Dendritic cell treated with granulocyte-macrophage colony-stimulating factor and Interleukin-4, amounts not matched to agents 40 ng/mL and 50 ng/mL, for 4 days (primary cell): ENCODE results near the gene TET3.

Experiments
- H3K27ac Mint-ChIP-seq: one replicate; pipeline ENCODE4 v1.8.0; 2022; ENCODE audit warnings: mild to moderate bottlenecking, mixed read lengths
- H3K27me3 Mint-ChIP-seq: one replicate; pipeline ENCODE4 v1.8.0; 2022; ENCODE audit warnings: mild to moderate bottlenecking, mixed read lengths
- H3K36me3 Mint-ChIP-seq: one replicate; pipeline ENCODE4 v1.8.0; 2022; ENCODE audit warnings: low read depth, mixed read lengths
- H3K4me1 Mint-ChIP-seq: one replicate; pipeline ENCODE4 v1.8.0; 2022; ENCODE audit warnings: low read depth, mixed read lengths
- H3K4me3 Mint-ChIP-seq: one replicate; pipeline ENCODE4 v1.8.0; 2022; ENCODE audit warnings: mild to moderate bottlenecking, moderate library complexity, mixed read lengths
- H3K9me3 Mint-ChIP-seq: one replicate; pipeline ENCODE4 v1.8.0; 2022; ENCODE audit warnings: mixed read lengths
- intact Hi-C: fragments of 100-400 bp; cut with micrococcal nuclease; formaldehyde crosslinking; loops from one replicate; pipeline ENCODE4 v1.15.0; 2022

The TET3 gene

DNA sequence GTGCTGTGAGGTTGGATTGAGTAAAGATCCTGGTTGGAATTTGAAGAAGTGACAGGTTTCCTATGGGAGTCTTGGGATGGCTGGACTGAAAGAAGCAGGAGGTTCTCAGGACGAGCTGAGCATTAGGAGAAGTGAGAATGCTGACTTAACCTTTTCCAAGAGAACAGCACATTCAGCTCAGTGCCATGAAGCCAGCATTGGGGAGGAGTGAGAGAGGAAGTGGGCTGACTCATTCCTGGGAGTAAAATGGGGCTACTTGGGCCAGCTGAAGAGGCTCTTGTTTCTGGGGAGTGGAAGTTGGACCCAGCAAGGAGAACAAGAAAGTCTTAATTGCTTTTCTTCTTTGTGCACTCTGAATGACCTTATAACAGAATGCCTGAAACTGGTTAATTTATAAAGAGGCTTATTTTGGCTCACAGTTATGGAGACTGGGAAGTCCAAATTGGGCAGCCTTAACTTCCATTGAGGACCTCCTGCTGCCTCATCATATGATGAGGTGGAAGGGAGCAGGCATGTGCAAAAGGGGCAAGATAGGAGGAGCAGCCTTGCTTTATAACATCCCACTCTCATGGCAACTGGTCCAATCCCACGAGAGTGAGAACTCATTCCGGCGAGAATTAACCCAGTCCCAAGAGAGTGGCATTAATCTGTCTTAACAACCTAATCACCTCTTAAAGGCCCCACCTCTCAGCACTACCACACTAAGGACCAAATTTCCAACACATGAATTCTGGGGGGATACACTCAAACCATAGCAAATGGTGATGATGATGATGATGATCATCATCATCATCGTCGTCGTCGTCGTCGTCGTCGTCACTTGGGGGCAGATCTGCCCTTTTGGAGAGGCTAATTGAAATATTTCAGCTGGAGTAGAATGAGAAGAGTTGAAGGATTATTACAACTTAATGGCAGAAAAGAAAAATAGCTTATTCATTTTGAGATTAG, 31.9 kb upstream of the TET3 start:
- no peaks in the 10 kb centered on the region for H3K9me3 Mint-ChIP-seq
- H3K4me1 Mint-ChIP-seq: peaks cover 78% of the 10 kb centered on the region
- H3K27me3 Mint-ChIP-seq: no peaks in the 10 kb centered on the region
- H3K27ac Mint-ChIP-seq: peak overlapping the region; percentile 86
- H3K4me3 Mint-ChIP-seq: peak overlapping the region; percentile 20
- intact Hi-C loops: no loop called here
- peaks cover 78% of the 10 kb centered on the region for H3K36me3 Mint-ChIP-seq

DNA sequence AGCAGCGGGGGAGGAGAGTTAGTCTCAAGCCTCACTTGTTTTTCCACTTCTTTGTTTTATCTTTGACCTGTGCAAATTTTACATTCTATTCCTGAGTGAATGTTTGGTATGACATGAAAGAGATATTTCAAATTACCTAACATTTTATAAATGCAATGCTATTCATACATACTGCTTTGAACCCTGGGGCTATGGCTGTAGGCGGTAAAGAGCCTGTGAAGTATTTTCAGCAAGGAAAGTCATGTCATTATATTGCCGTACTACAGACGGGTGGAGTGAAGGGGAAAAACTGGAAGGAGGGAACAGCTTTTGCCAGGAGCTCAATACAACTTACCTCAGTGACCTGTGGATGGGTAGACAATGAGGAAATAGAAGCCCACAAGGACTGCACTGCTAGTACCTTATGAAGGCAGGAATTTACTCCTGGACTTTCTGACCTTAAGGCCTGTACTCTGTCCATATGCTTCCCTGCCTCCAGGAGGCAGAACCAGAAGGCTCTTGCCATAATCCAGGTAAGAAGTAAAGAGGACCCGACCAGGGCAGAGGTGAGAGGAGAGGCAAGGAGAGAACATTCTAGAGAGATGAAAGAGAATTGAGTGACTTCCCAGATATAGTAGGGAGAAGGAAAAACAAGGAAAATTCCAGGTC, 28.4 kb upstream of the TET3 start:
- H3K27ac Mint-ChIP-seq: peak overlapping the region; percentile 54
- peaks cover 86% of the 10 kb centered on the region for H3K36me3 Mint-ChIP-seq
- no peaks in the 10 kb centered on the region for H3K9me3 Mint-ChIP-seq
- H3K4me3 Mint-ChIP-seq: no peak overlapping the region
- intact Hi-C loops: no loop called here
- peaks cover 53% of the 10 kb centered on the region for H3K4me1 Mint-ChIP-seq
- H3K27me3 Mint-ChIP-seq: no peaks in the 10 kb centered on the region

DNA sequence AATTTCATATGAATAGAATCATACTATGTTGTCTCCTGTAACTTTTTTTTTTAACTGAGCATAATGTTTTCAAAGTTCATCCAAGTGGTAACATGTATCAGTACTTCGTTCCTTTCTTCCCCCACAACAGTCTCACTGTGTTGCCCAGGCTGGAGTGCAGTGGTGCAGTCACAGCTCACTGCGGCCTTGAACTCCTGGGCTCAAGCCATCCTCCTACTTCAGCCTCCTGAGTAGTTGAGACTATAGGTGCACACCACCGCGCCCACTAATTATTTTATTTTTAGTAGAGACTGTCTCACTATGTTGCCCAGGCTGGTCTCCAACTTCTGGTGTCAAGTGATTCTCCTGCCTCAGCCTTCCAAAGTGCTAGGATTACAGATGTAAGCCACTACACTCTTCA, 23.4 kb upstream of the TET3 start:
- H3K4me1 Mint-ChIP-seq: peaks cover 55% of the 10 kb centered on the region
- intact Hi-C loops: no loop called here
- H3K9me3 Mint-ChIP-seq: peaks cover 10% of the 10 kb centered on the region
- H3K27ac Mint-ChIP-seq: peak overlapping the region; percentile 18
- no peaks in the 10 kb centered on the region for H3K27me3 Mint-ChIP-seq
- peaks cover 74% of the 10 kb centered on the region for H3K36me3 Mint-ChIP-seq
- no peak overlapping the region for H3K4me3 Mint-ChIP-seq

- intact Hi-C loops: no loop called here
- H3K27me3 Mint-ChIP-seq: no peaks in the 10 kb centered on the region
- H3K4me1 Mint-ChIP-seq: peaks cover 48% of the 10 kb centered on the region
- H3K4me3 Mint-ChIP-seq: no peak overlapping the region
- peaks cover 10% of the 10 kb centered on the region for H3K9me3 Mint-ChIP-seq
- peaks cover 67% of the 10 kb centered on the region for H3K36me3 Mint-ChIP-seq
- H3K27ac Mint-ChIP-seq: no peak overlapping the region
Measured at GRCh38 chr2:73961823-73962615, 22.7 kb upstream of the TET3 start.

- H3K4me1 Mint-ChIP-seq: peaks cover 43% of the 10 kb centered on the region
- peaks cover 59% of the 10 kb centered on the region for H3K36me3 Mint-ChIP-seq
- H3K27me3 Mint-ChIP-seq: no peaks in the 10 kb centered on the region
- intact Hi-C loops: no loop called here
- H3K4me3 Mint-ChIP-seq: no peak overlapping the region
- peaks cover 10% of the 10 kb centered on the region for H3K9me3 Mint-ChIP-seq
- H3K27ac Mint-ChIP-seq: no peak overlapping the region
Measured at GRCh38 chr2:73962798-73963197, 21.9 kb upstream of the TET3 start.

GRCh38 chr2:73963385-73964120, 21.2 kb upstream of the TET3 start:
- intact Hi-C loops: no loop called here
- peaks cover 10% of the 10 kb centered on the region for H3K9me3 Mint-ChIP-seq
- H3K4me3 Mint-ChIP-seq: no peak overlapping the region

GRCh38 chr2:73964223-73964622, 20.5 kb upstream of the TET3 start:
- intact Hi-C loops: no loop called here
- H3K4me3 Mint-ChIP-seq: no peak overlapping the region

More at GRCh38 chr2:73963385-73964120, 21.2 kb upstream of the TET3 start:
- Mint-ChIP-seq H3K27me3 (no peaks in the 10 kb centered on the region), H3K36me3 (peaks cover 51% of the 10 kb centered on the region), H3K4me1 (peaks cover 45% of the 10 kb centered on the region), H3K27ac (peak overlapping the region; percentile 63)

GRCh38 chr2:73965053-73965452, 19.7 kb upstream of the TET3 start:
- peaks cover 36% of the 10 kb centered on the region for H3K36me3 Mint-ChIP-seq
- H3K9me3 Mint-ChIP-seq: peaks cover 10% of the 10 kb centered on the region
- no peaks in the 10 kb centered on the region for H3K27me3 Mint-ChIP-seq
- H3K27ac Mint-ChIP-seq: peak overlapping the region; percentile 63
- no peak overlapping the region for H3K4me3 Mint-ChIP-seq
- H3K4me1 Mint-ChIP-seq: peaks cover 60% of the 10 kb centered on the region
- intact Hi-C loops: no loop called here

More at GRCh38 chr2:73964223-73964622, 20.5 kb upstream of the TET3 start:
- Mint-ChIP-seq H3K27ac (peak overlapping the region; percentile 63), H3K4me1 (peaks cover 52% of the 10 kb centered on the region), H3K27me3 (no peaks in the 10 kb centered on the region), H3K9me3 (peaks cover 10% of the 10 kb centered on the region), H3K36me3 (peaks cover 45% of the 10 kb centered on the region)

GRCh38 chr2:73968357-73968937, 16.3 kb upstream of the TET3 start:
- Mint-ChIP-seq H3K4me3 (no peak overlapping the region), H3K27ac (no peak overlapping the region), H3K36me3 (peaks cover 12% of the 10 kb centered on the region), H3K9me3 (no peaks in the 10 kb centered on the region), H3K4me1 (peaks cover 76% of the 10 kb centered on the region), H3K27me3 (no peaks in the 10 kb centered on the region)
- intact Hi-C loops: no loop called here

GRCh38 chr2:73969356-73969755, 15.4 kb upstream of the TET3 start:
- Mint-ChIP-seq H3K36me3 (peaks cover 6% of the 10 kb centered on the region), H3K9me3 (no peaks in the 10 kb centered on the region), H3K4me3 (no peak overlapping the region), H3K27me3 (no peaks in the 10 kb centered on the region), H3K4me1 (peaks cover 68% of the 10 kb centered on the region), H3K27ac (no peak overlapping the region)
- intact Hi-C loops: no loop called here

DNA sequence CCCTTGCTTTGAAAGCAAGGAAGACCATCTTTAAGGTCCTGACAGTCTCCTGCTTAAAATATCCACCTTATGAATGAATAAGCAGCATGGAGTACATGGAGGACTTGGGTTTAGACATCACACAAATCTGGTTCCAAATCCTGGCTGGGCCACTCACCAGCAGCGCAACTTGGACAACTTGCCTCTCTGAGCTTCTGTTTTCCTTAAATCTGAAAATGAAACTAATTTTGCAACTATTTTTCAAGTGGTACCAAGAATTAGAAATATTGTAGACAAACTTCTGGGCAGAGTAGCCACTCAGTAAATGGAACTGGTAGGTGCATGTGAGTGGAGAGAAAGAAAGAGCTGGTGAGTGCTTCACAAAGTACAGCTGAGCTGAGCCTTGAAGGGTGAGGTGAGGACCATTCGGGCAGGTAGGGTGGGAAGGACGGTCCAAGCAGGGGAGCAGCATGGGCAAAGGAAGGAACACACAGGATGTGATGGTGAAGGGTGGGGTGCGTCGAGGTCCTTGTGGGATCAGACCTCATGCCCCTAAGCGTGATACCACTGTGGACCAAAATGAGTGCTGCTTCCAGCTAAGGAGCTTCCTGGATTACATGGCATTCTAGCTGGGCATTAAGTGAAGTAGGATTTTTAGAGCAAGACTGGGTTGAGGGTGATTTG, 14.4 kb upstream of the TET3 start:
- intact Hi-C loops: no loop called here
- Mint-ChIP-seq H3K27ac (peak overlapping the region; percentile 71), H3K9me3 (no peaks in the 10 kb centered on the region), H3K36me3 (no peaks in the 10 kb centered on the region), H3K27me3 (no peaks in the 10 kb centered on the region), H3K4me3 (peak overlapping the region; percentile 56), H3K4me1 (peaks cover 61% of the 10 kb centered on the region)

DNA sequence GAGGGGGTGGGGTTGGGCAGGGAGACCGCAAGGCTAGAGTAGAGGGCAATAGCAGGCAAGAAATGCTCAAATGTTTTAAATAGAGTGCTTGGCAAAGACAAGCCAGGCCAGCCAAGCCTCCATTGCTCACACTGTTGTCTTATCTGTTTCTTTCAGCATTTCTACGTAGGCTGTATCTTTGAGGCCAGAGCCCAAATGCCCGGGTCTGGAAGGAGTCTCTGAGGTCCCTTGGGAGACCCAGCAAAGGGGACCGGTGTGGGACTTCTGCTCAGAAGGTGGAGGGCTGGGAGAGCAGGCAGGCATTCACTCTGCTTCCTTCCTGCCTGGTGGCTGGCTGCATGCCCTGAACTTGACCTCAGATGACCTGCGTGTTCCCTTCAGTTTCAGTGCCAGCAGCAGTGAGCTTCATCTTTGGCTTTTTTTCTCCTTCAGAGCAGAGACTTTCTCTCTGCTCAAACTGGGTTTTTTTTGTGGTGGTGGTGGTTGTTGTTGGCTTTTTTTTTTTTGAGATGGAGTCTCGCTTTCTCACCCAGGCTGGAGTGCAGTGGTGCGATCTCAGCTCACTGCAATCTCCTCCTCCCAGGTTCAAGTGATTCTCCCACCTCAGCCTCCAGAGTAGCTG, 13.7 kb upstream of the TET3 start:
- H3K4me1 Mint-ChIP-seq: peaks cover 65% of the 10 kb centered on the region
- H3K27ac Mint-ChIP-seq: peak overlapping the region; percentile 71
- no peaks in the 10 kb centered on the region for H3K9me3 Mint-ChIP-seq
- H3K36me3 Mint-ChIP-seq: no peaks in the 10 kb centered on the region
- intact Hi-C loops: no loop called here
- no peaks in the 10 kb centered on the region for H3K27me3 Mint-ChIP-seq
- peak overlapping the region; percentile 51 for H3K4me3 Mint-ChIP-seq
